Left ventricle myocardium inferior (tissue), 1 donor: ENCODE data around the gene PPP1R9A. TPM values are rescaled to one million over a fixed set of nuclear protein-coding genes. Genes with fewer than 3 reads are reported as not detected.

Experiments used
- DNase-seq: peaks from one replicate; pipeline ENCODE4 v3.0.0-alpha.2; 2020
- H3K27ac ChIP-seq: fragments of 200-600 bp; replicated peaks from 2 replicates; pipeline ENCODE4 v1.8.0; 2021
- H3K27me3 ChIP-seq: fragments of 200-600 bp; 2 replicates; pipeline ENCODE4 v1.8.0; 2021; ENCODE audit warnings: low read depth
- H3K36me3 ChIP-seq: fragments of 200-600 bp; 2 replicates; pipeline ENCODE4 v1.8.0; 2021
- H3K4me1 ChIP-seq: fragments of 200-600 bp; 2 replicates; pipeline ENCODE4 v1.8.0; 2021
- H3K4me3 ChIP-seq: fragments of 200-600 bp; 2 replicates; pipeline ENCODE4 v1.8.0; 2021; ENCODE audit warnings: mild to moderate bottlenecking, moderate library complexity
- H3K9me3 ChIP-seq: fragments of 200-600 bp; replicated peaks from 2 replicates; pipeline ENCODE4 v1.8.0; 2021
- CTCF ChIP-seq: fragments of 200-600 bp; IDR thresholded peaks from 2 replicates; pipeline ENCODE4 v1.8.0; 2021; ENCODE audit warnings: antibody characterized with exemption, mild to moderate bottlenecking, borderline replicate concordance
- intact Hi-C: fragments of 100-400 bp; cut with micrococcal nuclease; formaldehyde crosslinking; loops from one replicate; pipeline ENCODE4 v1.11.0; 2022
- total RNA-seq: library from RNA; stranded (reverse); fragmentation: NEBNext Ultra II Directional; extraction: Animal tissue kit (Norgen Biotek cat#: 25700); gene quantifications from one replicate; pipeline ENCODE4 v1.2.1, GENCODE V29; 2021
- donor health status: DM: no; HTN: yes; CAD: no; lungs with severe emphysema.

The PPP1R9A gene
- total RNA-seq, 1 donor from 2014 or later = 27.6 TPM

GRCh38 chr7:95246831-95247370, 339.5 kb downstream of the PPP1R9A start:
- peak; percentile 75 for TF ChIP-seq CTCF
- Histone ChIP-seq H3K36me3 (no peaks in the 10 kb centered on the region), H3K27ac (no peak overlapping the region), H3K4me3 (no peak overlapping the region), H3K9me3 (no peaks in the 10 kb centered on the region), H3K27me3 (no peaks in the 10 kb centered on the region), H3K4me1 (no peaks in the 10 kb centered on the region)
- DNase-seq = no peak
- intact Hi-C loops = loop anchor here (10.0 kb wide), 1 partner anchor 792 kb away; no protein-coding TSS in a partner anchor

- Histone ChIP-seq H3K36me3 (no peaks in the 10 kb centered on the region), H3K27ac (no peak overlapping the region), H3K9me3 (no peaks in the 10 kb centered on the region), H3K4me1 (no peaks in the 10 kb centered on the region), H3K27me3 (no peaks in the 10 kb centered on the region), H3K4me3 (no peak overlapping the region)
- no peak for DNase-seq
- TF ChIP-seq CTCF = no peak
- intact Hi-C loops = no loop called here
Observed at GRCh38 chr7:95250571-95250970, 343.2 kb downstream of the PPP1R9A start.

DNA sequence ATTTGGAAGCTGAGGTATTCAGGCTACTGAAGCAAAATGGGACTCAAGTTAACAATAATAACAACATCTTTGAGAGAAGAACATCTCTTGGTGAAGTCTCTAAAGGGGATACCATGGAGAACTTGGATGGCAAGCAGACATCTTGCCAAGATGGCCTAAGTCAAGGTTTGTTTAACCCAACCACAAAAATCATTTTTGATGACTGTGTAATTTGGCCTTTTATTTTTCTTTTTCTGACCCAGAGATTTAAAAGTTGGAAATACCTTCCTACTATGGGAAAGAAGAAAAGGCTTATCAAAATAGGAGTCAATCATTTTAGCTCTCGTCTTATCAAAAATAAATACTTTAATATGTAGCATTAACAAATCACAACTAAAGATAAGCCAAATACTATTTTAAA, 344.6 kb downstream of the PPP1R9A start:
- Histone ChIP-seq H3K4me3 (no peak overlapping the region), H3K36me3 (no peaks in the 10 kb centered on the region), H3K27ac (no peak overlapping the region), H3K4me1 (no peaks in the 10 kb centered on the region), H3K9me3 (no peaks in the 10 kb centered on the region), H3K27me3 (no peaks in the 10 kb centered on the region)
- no peak for TF ChIP-seq CTCF
- intact Hi-C loops = no loop called here
- no peak for DNase-seq

DNA sequence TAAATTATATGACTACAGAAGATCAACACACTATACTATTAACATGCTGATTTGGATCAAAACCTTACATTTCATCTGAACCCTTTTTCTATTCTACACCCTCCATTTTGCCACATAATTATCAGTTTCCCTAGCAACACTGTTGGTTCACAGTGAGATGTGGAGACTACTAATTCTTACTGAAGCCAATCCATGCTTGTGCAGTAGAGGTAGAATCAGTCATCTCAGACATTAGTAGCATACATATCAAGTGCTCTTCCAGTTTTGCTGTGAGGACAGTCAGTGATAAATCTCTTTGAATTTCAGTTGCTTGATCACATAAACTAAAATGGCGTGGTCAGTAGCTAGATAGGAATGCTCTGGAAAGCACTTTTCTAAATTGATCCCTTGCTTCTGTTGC, 346.6 kb downstream of the PPP1R9A start:
- Histone ChIP-seq H3K27ac (no peak overlapping the region), H3K9me3 (no peaks in the 10 kb centered on the region), H3K4me1 (no peaks in the 10 kb centered on the region), H3K36me3 (no peaks in the 10 kb centered on the region), H3K4me3 (no peak overlapping the region), H3K27me3 (no peaks in the 10 kb centered on the region)
- intact Hi-C loops = no loop called here
- no peak for DNase-seq
- no peak for TF ChIP-seq CTCF

GRCh38 chr7:95255691-95256090, 348.3 kb downstream of the PPP1R9A start:
- Histone ChIP-seq H3K27me3 (no peaks in the 10 kb centered on the region), H3K36me3 (no peaks in the 10 kb centered on the region), H3K27ac (no peak overlapping the region), H3K4me1 (no peaks in the 10 kb centered on the region), H3K4me3 (no peak overlapping the region), H3K9me3 (no peaks in the 10 kb centered on the region)
- DNase-seq = no peak
- TF ChIP-seq CTCF = no peak
- intact Hi-C loops = no loop called here
